Erythroblast (primary cell): ENCODE data around the gene ZDHHC1.

ENCODE experiments used
- GATA1 ChIP-seq: IDR thresholded peaks from 2 replicates; pipeline ENCODE4 v1.6.1; 2011; ENCODE audit warnings: low read depth, mild to moderate bottlenecking, control low read depth, low read length, moderate library complexity
- POLR2A ChIP-seq: IDR thresholded peaks from 2 replicates; pipeline ENCODE4 v1.6.1; 2011; ENCODE audit warnings: mild to moderate bottlenecking, low read length

GRCh38 chr16:67415872-67416793 is at the start of gene ZDHHC1:
- TF ChIP-seq POLR2A (no peak), GATA1 (no peak)
